GM19395 (cell line): ENCODE results near the gene NOL4L.

Source experiments
- ATAC-seq: cut with Tn5 transposase; IDR thresholded peaks from one replicate; pipeline ENCODE4 v1.9.1; 2021; ENCODE audit warnings: mild to moderate bottlenecking, moderate library complexity; ENCODE audit not compliant: unreplicated experiment

NOL4L gene

DNA sequence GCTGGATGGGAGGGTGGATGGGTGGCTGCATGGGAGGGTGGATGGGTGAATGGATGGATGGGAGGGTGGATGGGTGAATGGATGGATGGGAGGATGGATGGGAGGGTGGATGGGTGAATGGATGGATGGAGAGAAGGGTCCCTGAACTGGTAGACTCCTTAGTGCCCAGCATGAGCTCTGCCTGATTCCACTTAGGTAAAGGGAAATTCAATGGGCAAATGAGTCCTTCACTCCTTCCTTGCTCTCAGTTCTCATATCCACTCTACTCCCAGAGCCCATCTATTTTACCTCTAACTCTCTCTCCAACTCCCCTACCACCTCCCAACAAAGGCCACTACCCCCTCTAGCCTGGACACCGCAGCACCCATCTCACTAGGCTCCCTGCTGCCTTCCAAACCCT is 29.2 kb upstream of the NOL4L start:
- ATAC-seq, result no peak

- no peak for ATAC-seq
Observed at GRCh38 chr20:32613192-32614053, 28.3 kb upstream of the NOL4L start.

GRCh38 chr20:32612351-32613191 is 27.4 kb upstream of the NOL4L start:
- ATAC-seq, result no peak

GRCh38 chr20:32611868-32612267 is 26.7 kb upstream of the NOL4L start:
- ATAC-seq, result no peak

- ATAC-seq, result no peak
Observed at GRCh38 chr20:32611286-32611685, 26.2 kb upstream of the NOL4L start.

DNA sequence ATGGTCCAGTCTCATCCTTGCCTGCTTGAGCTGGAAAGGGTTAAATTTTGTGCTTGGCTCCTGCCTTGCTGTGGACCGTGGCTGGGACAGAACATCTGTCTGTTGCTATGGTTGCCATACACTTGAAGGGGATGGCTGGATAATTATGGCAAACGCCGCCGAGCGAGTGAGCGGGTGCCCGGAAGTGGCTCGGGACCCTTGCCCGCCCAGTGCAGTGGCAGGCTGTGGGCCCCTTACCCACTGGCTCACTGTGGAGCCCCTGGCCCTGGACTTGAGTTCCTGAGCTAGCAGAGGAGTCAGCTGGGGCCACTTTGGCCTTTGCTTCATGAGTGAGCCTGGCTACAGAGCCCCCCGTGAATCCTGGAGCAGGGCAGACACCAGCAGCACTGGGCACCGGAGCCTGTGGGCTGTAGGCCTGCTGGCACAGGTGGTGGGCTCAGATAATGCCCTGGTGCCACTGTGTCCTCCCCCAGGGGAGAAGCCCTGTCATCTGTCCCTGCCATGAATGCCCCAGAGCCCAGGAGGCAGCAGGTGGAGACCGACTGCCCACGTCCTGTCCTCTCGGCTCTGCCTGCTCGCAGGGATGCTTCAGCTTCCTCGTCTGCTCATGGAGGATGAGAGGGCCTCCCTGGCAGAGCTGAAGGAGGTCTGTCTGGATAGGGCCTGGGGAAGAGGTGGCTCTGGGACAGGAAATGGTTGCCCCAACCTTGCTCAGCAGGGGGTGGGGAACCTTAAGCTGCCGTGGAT is 25.5 kb upstream of the NOL4L start:
- no peak for ATAC-seq

- ATAC-seq, result no peak
Observed at GRCh38 chr20:32609993-32610392, 24.9 kb upstream of the NOL4L start.

- no peak for ATAC-seq
Observed at GRCh38 chr20:32609111-32609773, 24.1 kb upstream of the NOL4L start.

GRCh38 chr20:32608664-32609015 is 23.5 kb upstream of the NOL4L start:
- ATAC-seq, result no peak

DNA sequence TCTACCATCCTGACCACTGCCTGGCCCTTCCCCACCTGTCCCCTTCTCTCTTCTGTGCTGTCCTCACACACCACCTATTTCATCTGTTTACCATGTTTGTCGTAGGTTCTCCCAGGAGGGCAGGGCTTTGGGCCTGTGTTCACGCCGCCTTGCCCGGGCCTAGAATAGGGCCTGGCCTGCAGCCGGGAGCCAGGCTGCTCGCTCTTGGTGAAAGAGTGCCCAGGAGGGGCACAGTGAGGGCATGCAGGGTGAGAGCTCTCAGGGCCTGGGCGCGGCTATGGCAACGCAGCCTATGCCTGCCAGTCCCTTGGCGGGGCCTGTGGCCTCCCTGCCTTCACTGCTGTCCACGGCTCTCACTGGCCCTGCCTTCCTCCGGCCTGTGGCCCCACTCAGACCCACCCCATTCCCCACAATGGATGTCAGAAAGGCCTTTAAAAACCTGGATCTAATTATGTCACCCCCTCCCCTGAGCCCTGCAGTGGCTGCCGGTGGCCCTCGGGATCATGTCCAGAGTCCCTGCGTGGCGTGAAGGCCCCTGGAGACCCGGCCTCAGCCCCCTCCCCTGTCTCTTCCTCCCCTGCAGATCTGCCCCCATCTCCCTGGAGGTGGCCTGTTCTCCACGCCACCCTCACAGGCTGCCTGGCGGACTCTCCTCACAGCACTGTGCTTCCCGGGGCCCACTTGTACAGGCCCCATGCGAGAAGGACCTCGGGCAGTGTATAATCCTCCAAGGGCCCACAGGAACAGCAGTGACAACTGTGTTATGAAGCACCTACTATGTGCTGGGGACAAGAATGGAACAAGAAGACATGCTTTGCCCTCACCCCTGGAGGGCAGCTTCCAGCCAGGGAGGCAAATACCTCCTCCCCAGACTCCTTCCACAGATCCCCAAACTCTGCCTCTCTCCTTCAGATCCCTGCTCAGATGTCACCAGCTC is 22.9 kb upstream of the NOL4L start:
- ATAC-seq, result no peak

DNA sequence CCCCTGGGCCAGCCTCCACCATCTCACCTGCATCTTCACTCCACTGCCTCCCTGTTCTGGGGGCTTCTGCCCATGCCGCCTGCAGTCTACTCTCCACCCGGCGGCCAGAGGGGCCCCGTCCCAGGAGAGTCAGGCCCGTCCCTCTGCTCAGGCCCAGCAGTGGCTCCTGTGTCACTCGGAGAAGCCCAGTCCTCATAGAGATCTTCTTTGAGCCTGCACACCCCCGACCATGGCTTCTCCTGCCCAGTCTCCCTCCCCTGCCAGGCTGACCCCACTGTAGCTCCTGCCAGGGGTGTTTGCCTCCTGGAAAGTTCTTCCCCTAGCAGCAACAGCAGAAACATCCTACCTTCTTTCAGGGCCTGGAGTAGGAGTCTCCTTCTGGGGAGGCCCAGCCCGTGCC is 22.2 kb upstream of the NOL4L start:
- no peak for ATAC-seq

- ATAC-seq, result no peak
Observed at GRCh38 chr20:32606790-32607189, 21.7 kb upstream of the NOL4L start.

DNA sequence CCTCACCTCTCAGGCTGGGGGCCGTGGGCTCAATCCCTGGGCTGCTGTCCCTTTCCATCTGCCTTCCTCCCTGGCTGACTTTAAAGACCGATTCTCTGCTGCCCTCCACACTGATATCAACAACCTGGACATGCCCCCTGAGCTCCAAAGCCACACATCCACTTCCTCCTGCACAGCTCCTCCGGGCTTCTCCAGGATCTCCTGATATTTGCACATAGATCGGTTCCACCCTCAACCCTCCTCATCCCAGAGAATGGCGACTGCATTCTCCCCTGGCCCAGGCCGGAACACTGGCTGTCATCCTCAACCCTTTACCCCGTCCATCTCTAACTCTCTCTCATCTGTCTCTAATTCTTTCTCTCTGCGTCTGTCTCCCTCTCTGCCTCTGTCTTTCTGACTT is 21.0 kb upstream of the NOL4L start:
- ATAC-seq, result no peak

DNA sequence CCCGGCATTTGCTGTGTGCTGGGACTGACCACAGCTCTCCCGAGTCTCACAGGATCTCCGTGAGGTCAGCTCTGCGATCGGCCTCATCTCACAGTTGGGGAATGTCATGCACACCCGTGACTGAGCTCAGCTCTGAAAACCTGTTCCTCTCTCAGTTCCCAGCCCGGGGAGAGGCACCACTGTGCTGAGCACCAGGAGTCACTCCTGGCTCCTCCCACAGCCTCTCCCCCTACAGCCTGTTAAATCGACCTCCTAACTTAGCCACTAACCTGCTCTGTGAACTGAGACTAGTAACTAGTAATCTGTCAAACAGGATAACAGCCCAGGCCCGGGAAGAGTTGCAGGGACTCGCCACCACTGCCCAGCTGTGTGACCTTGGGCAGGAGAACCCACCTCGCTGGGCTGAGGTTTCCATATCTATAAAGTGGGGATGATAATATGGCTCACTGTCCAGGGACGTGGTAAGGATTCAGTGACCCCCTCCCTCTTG is 20.1 kb upstream of the NOL4L start:
- no peak for ATAC-seq

- no peak for ATAC-seq
Observed at GRCh38 chr20:32603046-32603726, 18.1 kb upstream of the NOL4L start.

DNA sequence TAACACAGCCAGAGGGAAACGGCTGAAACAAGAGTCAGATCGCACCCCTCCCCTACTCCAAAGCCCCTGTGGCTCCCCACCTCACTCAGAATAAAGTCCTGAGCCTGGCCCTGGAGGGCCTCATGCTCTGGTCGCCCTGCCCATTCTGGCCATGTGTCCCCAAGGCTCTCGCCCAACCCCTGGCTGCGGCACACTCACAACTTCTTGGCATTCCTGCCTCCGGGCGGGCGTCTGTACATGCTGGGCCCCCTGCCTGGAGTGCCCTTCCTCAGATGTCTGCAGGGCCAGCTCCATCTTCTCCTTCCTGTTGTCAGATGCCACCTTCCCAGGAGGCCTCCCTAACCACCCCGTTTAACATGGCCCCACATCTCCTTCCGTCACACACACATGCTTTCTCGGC is 17.1 kb upstream of the NOL4L start:
- ATAC-seq, result no peak

- ATAC-seq, result no peak
Observed at GRCh38 chr20:32600681-32601237, 15.6 kb upstream of the NOL4L start.

DNA sequence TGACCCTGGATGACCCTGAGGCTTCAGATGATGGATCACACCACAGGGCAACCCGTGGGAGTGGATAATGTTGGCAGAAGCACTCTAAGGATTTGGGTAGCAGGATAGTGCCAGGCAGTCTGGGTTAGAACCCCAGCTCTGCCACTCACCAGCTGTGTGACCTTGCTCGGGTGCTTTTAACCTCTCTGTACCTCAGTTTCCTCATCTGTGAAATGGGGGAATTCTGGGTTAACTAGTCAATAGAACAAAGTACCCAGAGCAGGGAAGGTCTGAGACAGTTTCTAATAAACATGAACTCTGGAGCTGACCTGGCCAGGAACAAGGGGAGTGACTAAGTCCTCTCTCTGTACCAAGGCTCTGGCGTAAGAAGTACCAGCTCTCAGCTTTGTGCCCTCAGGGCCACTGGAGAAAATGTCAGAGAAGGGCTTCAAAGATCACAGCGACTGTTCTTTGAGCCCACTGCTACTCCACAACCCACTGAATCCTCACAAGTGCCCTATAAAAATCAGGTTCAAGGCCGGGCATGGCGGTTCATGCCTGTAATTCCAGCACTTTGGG is 14.7 kb upstream of the NOL4L start:
- no peak for ATAC-seq
